DMS114 treated with DMSO at 0.1 percent for 48 hours (cell line): ENCODE data around the gene GALNT11.

Experiments used
- DNase-seq: peaks from one replicate; lab custom pipeline; 2025; ENCODE audit not compliant: unreplicated experiment; lab: John Stamatoyannopoulos, UW

GALNT11 gene

DNA sequence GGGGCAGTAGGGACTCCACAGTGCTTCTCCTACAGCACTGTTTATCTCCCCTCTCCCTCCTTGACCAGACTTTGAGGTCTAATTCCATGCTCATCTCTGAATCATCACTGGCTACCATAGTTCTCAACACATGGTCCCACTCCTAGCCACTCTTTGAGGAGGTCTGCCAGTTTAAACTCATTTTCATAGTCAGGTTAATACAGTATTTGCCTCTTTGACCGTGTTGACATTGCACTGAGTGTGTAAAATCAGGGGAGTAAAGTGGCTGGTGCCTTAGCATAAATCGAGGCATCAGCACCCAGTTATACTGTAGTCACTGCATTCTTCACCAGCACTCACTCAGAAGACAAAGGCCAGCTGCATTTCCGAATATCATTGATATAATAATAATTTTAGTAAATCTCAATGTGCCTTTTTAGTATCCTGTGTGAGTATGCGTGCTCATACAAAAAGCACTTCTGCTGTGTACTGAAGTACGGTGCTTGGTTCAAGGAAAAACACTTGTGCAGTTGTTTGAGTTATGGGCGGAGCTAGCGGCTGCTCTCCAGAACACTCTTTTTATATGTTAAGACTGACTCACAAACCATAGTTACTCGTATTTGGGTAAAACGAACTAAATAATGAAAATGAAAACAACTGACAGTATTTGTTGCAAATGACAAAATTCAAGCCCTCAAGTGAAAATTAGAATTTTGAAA is 89.7 kb downstream of the GALNT11 start:
- no peak for DNase-seq

DNA sequence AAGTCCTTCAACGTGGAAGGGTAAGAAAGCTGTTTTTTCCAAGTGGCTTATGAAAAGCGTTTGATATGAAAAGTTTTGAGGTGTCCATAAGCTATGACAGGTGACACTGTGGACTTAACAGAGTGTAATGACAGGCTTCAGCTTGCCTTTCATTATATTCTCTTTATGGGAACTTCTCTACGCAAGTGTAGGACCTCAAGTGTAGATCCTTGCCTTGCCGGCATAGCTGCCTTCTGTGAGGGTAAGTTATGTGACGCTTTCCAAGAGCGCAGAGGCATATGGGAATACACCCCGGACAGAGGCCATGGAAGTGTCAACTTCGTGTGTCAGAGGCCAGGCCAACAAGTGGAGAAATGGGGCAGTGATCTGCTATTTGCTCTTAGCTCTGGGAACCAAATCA is 91.9 kb downstream of the GALNT11 start:
- DNase-seq: no peak

DNA sequence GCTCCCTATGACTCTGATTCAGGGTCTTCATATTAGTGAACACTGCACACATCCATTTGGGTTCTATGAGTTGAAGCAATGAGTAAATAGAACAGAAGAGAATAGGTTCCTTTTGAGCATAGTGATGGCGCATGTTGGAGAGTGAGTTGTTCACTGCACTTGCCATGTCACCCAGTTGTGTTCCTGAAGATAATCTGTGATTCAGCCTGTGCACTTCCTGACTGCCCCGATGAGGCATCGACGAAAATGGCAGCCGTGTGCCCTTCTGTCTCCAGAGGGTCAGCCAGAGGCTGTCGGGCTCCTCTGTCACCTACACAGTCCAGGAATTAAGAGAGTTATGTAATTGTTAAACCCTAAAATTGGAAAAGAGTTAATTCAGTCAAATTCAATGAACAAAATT is 94.7 kb downstream of the GALNT11 start:
- DNase-seq: no peak

DNA sequence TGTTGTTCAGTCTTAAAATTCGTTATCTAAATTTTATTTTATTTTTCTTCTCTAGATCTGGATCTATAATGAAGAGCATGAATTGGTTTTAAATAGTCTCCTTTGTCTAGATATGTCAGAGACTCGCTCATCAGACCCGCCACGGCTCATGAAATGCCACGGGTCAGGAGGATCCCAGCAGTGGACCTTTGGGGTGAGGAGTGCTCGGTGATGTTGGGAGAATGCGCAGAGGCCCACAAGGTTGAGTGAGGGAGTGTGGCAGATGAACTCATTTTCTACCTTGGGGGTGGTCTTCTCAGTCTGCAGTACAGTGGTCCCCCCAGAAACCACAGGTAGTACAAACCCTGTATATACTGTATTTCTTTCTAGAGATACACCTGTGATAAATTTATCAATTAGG is 95.3 kb downstream of the GALNT11 start:
- DNase-seq: no peak

DNA sequence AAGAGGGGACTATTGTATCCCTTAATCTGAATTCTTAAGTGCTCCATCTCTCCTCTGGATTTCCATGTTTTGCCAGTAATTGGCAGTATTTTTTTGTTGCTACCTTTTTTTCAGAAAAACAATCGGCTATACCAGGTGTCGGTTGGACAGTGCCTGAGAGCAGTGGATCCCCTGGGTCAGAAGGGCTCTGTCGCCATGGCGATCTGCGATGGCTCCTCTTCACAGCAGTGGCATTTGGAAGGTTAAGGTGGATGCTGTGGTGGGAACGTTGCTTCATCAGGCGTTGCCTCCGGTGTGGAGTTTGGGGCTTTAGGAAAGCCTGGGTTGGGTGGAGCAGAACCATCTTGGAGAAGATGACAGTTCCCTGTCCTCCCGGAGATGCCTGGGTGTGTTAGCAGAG is 96.0 kb downstream of the GALNT11 start:
- no peak for DNase-seq

DNA sequence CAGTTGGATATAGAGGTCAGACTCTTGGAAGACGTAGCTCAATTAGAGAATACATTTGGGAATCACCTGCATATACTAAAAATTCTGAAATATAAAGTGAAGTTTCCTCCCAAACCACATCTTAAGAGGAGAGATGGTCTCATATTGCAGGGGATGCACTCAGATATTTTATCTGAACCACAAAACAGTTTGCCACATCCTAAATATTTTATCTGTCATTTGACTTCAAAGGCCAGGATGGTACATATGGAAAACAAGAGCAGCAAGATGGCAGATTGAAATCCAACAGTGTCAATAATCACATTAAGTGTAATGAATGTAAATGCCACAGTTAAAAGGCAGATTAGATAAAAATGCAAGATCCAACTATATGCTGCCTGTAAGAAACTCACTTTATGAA is 97.1 kb downstream of the GALNT11 start:
- no peak for DNase-seq

DNA sequence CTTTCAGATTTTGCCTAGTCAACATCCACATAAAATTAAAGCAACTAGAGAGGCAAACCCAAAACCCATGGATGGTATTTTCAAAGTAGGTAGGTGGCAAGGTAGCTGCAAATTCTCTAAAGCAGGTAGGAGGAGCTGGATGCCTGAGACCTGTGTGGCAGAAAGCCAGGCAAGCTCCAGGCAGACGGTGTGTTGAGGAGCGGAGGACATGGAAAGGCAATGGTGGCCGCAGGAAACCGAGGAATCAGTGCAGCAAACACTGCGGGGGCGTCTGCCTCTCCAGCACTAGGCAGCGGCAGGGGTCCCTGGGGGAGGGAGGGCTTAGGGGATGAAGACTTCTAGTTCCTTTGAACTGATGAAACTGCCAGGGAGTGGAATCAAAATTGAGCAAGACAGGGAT is 101.3 kb downstream of the GALNT11 start:
- no peak for DNase-seq

DNA sequence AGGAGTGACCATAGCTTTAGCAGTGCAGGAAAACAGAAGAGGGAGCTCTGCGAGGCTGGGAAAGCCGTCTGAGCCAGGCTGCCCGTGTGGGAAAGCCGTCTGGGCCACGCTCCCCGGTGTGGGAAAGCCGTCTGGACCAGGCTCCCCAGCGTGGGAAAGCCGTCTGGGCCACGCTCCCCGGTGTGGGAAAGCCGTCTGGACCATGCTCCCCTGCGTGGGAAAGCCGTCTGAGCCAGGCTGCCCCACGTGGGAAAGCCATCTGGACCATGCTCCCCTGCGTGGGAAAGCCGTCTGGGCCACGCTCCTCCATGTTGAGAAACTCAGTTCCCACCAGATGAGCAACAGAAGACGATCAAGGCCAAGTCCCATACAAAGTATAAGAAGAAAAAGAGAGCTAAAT is 101.8 kb downstream of the GALNT11 start:
- DNase-seq: no peak

DNA sequence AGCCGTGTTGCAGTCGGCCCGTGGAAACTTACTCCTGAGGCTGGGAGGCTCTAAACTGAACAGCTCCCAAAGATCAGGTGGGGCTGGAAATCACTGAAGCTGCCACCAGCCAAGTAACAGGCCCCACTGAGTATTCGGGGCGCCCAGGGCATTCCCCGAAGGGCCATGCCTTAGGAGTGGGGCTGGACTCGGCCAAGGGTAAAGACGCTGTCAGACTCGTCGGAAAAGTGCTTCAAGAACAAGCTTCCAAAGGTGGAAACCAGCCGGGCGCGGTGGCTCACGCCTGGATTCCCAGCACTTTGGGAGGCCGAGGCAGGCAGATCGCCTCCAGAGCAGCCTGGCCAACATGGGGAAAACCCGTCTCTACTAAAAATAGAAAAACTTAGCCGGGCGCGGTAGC is 102.8 kb downstream of the GALNT11 start:
- no peak for DNase-seq

DNA sequence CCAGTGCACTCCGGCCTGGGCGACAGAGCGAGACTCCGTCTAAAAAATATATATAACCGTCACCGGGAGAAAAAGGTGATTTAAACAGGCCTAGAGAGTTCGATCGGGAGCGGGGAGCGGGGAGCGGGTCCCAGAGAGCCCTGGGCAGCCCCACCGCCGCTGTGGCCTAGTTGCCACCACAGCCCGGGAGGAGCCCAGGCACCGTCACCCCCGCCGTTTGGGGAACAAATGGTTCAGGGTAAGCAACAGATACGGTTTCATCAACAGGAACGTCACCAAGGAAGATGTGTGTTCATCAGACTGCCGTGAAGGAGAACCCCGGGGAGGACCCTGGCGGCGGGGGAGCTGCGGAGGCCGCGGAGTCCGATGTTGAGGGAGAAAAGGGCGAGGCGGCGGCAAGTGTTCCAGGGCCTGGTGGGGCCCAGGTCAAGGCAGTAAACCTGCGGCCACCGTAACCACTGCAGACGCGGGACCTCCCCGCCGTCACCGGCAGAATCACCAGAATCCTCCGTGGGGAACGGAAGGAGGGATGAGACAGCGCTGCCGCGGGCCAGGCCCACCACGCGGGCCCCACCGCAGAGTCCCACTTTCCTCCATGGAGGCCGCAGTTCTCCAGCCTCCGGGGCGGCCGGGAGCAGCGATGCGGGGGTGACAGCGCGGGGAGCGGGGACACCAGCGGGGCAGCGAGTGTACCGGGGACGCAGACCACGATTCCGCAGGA is 103.4 kb downstream of the GALNT11 start:
- no peak for DNase-seq

DNA sequence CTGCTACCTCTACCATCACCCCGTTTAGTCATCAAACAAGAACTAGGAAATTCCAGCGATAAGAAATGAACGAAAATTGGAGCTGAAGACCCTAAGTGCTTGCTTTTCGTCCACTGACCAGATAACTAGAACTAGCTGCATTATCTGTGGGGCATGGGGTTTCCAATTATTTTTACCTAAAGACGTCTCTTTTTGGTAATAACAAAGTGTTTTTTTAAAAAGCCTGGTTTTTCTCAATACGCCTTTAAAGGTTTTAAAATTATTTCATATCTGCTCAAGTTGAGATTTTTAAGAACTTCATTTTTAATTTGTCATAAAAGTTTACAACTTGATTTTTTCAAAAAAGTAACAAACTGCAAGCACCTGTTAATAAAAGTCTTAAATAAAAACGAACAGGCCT is 104.2 kb downstream of the GALNT11 start:
- no peak for DNase-seq

DNA sequence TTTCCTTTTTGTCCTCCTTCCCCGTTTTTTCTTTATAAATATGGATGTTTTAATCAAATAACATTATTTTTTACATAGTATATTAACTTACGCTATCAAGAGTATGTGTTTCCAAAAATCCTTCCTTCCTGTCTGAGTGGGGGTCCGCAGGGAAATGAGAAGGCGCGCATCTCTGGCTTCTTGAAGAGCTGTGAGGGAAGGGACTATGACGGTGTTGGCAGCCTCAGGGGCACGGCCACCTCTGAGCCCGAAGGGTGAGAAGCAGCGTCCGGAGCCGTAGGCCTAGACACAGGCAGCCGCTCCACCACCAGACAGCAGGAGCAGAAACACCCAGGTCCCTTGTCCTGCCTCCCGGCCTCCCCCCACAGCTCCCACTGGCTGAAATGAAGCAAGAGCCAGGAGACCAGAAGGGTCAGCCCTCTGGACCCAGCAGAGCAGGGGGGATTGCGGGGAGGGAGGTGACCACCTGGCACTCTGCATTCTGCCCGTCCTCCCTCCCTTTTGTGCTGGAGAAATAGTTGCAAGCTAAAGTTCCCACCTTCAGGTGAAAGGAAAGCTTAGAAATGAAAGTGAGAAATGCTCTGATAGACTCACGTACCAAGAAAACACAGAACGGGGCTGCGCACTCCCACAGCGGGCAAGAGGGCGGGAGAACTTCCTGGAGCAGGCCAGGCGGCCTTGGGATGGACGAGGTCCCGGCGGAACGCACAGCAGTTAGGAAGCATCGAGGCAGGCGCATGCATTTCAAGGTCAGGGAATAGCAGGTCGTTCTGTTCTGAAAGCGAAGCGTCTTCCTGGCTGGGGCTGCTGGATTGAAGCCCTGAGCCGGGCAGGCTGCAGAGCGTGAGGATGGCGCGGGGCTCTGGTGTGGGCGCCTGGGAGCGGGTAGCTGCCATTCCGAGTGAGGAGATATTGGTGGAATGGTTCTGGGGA is 105.5 kb downstream of the GALNT11 start:
- no peak for DNase-seq

DNA sequence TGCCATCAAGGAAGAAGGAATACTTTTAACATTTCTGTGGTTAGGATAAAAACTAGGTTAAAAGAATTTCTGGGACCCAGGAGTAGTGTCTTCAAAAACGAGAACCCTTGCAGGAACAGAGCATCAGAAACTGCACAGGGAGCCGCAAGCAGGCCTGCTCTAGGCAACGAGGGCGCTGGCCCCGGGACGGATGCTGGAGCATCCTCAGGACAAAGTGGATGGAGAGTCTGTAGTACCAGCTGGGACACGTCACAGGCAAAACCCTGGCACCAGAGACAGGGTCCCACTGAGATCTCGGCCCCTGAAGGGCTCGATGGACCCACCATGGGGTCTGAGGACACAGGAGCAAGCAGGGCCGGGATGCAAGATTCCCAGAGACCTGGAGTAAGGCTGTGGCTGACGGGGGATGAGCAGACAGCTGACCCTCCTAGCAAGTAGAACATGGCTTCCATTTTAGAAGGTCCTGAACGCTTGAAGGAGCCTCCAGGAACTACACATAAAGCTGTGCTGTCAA is 106.6 kb downstream of the GALNT11 start:
- no peak for DNase-seq

DNA sequence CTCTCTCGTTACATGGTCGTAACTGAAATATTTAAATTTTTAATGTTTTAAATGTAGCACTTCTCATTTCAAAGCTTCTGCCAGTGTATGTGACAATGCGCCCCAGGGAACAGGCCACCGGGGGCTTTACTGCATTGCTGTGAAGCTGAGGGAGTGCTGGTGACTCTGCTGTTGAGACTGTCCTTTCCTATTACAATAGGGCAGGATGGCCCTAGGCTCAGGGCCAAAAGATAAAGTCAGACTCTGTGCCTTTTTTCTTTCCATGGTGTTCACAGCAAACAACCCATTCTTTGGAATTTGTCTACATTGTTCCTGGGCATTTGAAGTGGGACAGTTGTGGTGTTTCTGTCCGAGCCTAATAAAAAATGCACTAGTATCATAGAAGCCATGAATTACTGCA is 107.3 kb downstream of the GALNT11 start:
- no peak for DNase-seq

DNA sequence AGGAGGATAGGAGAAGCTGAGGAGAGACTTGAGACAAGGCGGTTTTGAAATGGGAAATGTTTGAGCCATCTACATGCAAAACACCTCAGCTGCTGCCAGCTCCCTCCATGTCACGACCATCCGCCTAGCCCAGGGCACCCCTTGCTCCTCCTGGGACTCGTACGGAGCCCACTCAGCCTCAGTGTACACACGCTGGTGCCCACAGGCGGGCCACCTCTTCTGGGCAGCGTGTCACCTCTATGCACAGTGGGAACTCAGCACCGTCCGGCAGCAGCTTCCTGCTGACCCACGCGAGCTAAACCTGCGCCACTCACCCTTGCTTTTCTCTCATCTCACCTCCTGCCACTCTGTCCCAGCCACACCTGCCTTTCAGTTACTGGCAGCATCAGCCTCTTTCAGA is 108.3 kb downstream of the GALNT11 start:
- DNase-seq: no peak

DNA sequence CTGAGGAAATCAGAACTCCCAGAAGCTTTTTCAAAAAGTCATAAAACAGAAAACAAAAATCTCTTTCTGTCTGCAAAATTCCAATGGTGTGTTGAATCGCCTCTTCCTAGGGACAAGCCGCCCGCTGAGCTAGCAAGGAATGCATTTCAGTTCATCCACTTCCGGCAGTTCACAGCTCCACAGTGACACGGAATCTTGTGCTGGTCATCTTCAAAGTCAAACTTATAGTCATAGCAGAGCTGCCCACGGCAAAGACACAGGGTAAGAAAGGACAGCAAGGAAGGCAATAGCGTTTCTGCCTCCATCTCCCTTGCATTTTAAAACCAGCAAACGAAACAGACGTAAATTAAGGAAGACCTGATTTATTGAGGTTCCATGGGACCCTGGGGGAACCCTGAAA is 111.2 kb downstream of the GALNT11 start:
- no peak for DNase-seq

DNA sequence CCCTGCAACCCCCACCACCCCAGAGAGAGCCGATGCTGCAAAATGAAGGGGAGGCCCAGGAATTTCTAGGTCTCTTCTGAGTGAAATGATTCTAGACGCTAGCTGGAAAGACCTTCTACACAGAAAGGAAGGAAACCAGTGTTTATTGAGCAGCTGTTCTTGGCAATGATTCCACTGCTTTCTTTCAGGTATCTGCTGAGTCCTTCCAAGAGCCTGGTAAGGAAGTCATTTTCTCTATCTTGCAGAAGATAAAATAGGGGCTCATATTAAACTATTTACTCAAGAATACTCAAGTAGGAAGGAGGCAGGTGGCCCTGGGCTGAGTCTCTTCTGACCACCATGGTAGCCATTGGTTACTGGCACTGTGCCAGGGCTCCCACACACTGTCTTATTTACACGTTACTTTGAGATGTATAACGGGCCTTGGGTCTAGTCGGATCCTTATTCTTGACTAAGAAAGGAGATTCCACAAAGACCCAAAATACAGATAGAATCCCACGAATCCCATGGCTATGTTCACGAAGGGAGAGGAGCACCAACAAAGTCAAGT is 112.1 kb downstream of the GALNT11 start:
- DNase-seq: no peak

DNA sequence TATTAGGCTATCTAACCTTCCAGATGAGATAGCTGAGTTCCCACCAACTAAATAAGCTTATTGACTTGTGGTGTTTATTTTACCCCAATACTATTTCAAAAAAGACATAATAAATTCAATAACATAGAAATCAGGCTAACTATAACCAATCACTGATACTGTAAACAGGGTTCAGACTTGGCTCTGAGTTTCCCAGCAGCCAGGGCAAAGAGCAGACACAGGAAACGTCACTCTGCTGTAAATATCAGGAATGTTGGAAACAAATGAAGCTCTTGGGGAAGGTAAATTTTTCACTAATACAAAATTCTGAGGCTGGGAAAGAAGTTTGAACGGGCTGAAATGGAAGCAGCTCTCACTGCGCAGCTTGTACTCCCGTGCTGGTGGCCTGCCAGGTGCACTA is 114.6 kb downstream of the GALNT11 start:
- no peak for DNase-seq

DNA sequence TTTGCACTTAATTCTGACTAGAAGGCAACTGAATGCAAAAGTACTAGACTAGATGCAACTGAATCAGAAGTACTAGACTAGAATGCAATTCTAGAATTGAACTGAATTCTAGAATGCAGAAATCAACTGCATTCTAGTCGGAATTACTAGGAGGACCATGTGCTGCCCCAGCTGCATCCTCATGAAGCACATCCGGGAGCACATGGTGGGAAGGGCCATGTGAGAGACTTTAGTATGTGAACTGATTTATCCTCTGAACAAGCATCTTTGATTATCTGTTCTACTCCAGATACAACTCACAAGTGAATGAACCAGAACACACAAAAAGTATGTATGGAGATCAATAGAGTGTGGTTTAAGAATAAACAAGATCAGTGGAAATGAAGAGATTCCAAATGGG is 115.1 kb downstream of the GALNT11 start:
- no peak for DNase-seq

DNA sequence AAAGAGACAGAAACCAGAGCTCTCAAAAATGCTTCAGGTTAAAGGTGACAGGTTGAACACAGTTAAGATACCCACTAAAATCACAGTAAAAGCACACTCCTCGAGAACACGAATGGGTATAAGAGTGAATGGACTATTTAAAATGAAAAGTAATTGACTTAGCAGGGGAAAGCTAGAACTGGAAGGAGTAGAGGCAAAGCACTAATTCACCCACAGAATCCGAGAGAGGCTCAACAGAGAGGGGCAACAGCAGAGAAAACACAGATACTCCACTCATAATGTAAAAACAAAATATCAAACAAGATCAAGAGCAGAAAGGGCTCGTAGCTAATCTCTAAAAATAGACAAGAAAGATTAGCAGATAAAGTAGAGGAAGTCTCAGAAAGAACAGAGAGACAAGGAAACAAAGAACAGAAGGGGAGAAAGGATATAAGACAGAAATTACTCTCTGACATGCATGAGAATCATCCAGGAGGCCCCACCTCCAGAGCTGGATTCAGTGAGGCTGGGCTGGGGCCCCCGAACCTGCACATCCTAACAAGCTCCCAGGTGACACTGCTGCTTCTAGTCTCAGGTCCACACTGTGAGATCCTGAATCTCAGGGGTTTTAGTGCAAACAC is 117.6 kb downstream of the GALNT11 start:
- DNase-seq: no peak
